HG03521 (cell line): ENCODE results near the gene BRF1.
"Not testable (repeated sequence)": the region's sequence is repeated elsewhere in the genome, so short reads cannot be mapped to it uniquely, and the experiment has no call there.

Source experiments
- ATAC-seq: cut with Tn5 transposase; IDR thresholded peaks from one replicate; pipeline ENCODE4 v1.9.1; 2021; ENCODE audit warnings: mild to moderate bottlenecking, moderate library complexity; ENCODE audit not compliant: unreplicated experiment

BRF1 gene

GRCh38 chr14:105292826-105293711 lies 7.7 kb downstream of the BRF1 start:
- ATAC-seq, result no peak

- no peak for ATAC-seq
Measured at GRCh38 chr14:105290621-105291346, 10.0 kb downstream of the BRF1 start.

GRCh38 chr14:105288936-105289335 lies 11.9 kb downstream of the BRF1 start:
- not testable (repeated sequence) for ATAC-seq

- no peak for ATAC-seq
Measured at GRCh38 chr14:105287249-105288102, 13.3 kb downstream of the BRF1 start.

GRCh38 chr14:105286759-105287144 lies 14.0 kb downstream of the BRF1 start:
- ATAC-seq, result no peak

- ATAC-seq, result no peak
Measured at GRCh38 chr14:105285174-105285573, 15.6 kb downstream of the BRF1 start.

GRCh38 chr14:105283899-105284298 lies 16.9 kb downstream of the BRF1 start:
- no peak for ATAC-seq

- ATAC-seq, result no peak
Measured at GRCh38 chr14:105283028-105283427, 17.8 kb downstream of the BRF1 start.

- ATAC-seq, result no peak
Measured at GRCh38 chr14:105282098-105282725, 18.6 kb downstream of the BRF1 start.

- ATAC-seq, result no peak
Measured at GRCh38 chr14:105281371-105282097, 19.3 kb downstream of the BRF1 start.

GRCh38 chr14:105280525-105280924 lies 20.3 kb downstream of the BRF1 start:
- ATAC-seq, result no peak

- ATAC-seq, result no peak
Measured at GRCh38 chr14:105279642-105280361, 21.0 kb downstream of the BRF1 start.

- not testable (repeated sequence) for ATAC-seq
Measured at GRCh38 chr14:105277448-105277847, 23.4 kb downstream of the BRF1 start.

GRCh38 chr14:105275267-105275946 lies 25.4 kb downstream of the BRF1 start:
- ATAC-seq, result no peak

- no peak for ATAC-seq
Measured at GRCh38 chr14:105274637-105275036, 26.2 kb downstream of the BRF1 start.

- ATAC-seq, result no peak
Measured at GRCh38 chr14:105273062-105273461, 27.7 kb downstream of the BRF1 start.

GRCh38 chr14:105272623-105273022 lies 28.2 kb downstream of the BRF1 start:
- no peak for ATAC-seq

GRCh38 chr14:105271224-105271890 lies 29.4 kb downstream of the BRF1 start:
- no peak for ATAC-seq
